ENCODE measurements around the gene CELA3B.
A peak's percentile ranks its signal among the peaks of the same experiment; 100 is the strongest.
"Not testable (repeated sequence)": the region's sequence is repeated elsewhere in the genome, so short reads cannot be mapped to it uniquely, and the experiment has no call there.

The CELA3B gene

DNA sequence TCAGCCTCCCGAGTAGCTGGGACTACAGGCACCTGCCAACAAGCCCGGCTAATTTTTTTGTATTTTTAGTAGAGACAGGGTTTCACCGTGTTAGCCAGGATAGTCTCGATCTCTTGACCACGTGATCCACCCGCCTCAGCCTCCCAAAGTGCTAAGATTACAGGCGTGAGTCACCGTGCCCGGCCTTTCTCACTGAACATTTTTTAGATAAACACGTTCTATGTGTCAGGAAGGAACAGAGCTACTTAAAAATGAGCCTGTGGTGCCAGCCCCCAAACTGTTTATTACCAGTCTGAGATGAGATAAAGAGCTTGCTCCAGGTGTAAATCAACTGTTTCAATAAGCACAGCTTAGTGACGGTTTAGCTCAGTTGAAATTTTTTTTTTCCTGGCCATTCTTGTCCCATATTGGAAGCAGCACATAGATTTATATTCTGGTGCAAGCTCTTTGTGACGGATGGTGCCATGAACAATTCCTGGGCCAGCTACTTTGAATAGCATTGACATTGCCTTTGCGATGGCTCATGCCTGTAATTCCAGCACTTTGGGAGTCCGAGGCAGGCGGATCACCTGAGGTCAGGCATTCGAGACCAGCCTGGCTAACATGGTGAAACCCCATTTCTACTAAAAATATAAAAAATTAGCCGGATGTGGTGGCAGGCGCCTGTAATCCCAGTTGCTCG is 33.7 kb upstream of the CELA3B start:
- DNase-seq (ENCODE audit: low read depth in 4 of 4, low spot score in 1 of 4) = not testable (repeated sequence)

DNA sequence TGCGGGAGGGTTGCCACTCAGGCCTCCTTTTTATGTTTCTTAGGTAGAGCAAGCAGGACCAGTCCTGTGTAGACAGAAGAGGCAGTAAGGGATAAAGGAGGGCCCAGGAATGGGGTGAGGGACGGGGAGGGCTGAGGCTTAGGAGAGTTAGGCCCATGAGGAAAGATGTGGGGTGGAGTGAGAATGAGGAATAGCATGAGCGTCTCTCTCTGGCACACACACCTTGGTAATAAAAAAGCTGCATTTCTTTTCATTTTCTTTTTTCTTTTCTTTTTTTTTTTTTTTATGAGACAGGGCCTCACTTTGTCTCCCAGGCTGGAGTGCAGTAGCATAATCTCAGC is 32.1 kb upstream of the CELA3B start:
- DNase-seq (ENCODE audit: low read depth in 4 of 4, low spot score in 1 of 4) = no peak

DNA sequence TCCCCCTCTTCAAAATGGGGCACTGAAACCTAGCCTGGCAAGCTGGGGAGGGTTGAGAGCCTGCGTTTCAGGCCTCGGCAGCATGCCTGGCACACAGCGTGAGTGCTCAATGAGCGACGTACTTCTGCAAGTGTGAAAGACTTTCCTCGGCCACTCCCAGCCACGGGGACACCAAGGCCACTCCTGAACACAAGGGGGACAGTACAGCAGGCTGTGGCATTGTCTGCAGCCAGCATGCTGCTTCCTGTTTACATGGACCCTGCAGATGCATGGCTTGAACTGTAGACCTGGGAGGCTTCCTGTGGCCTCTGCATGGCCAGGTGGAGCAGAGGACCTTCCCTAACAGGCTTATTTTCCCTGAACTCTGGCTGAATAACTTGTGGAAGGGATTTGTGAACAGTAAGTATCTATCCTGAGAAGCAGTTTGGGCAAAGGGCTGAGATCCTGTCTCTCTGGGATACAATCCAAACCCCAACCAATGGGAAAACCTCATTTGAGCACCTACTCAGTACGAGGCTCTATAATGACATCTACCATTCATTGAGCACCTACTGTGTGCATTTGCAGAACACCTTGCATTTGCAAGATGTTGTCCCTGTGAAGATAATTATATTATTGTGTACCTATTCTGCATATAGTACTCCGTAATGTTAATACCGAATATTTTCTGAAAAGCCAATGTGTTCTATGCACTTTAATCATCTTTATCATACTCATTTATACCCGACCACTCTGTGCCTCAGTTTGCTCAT is 29.8 kb upstream of the CELA3B start:
- DNase-seq (ENCODE audit: low read depth in 4 of 4, low spot score in 1 of 4) = no peak

- no peak for DNase-seq (ENCODE audit: low read depth in 4 of 4, low spot score in 1 of 4)
Observed at GRCh38 chr1:21950734-21951133, 26.1 kb upstream of the CELA3B start.

- no peak for DNase-seq (ENCODE audit: low read depth in 4 of 4, low spot score in 1 of 4)
Observed at GRCh38 chr1:21951226-21951870, 25.5 kb upstream of the CELA3B start.

- no peak for DNase-seq (ENCODE audit: low read depth in 4 of 4, low spot score in 1 of 4)
Observed at GRCh38 chr1:21952786-21953520, 23.9 kb upstream of the CELA3B start.

GRCh38 chr1:21955058-21955457 is 21.8 kb upstream of the CELA3B start:
- DNase-seq (ENCODE audit: low read depth in 4 of 4, low spot score in 1 of 4) = no peak

- DNase-seq (ENCODE audit: low read depth in 4 of 4, low spot score in 1 of 4) = no peak
Observed at GRCh38 chr1:21955501-21956281, 21.1 kb upstream of the CELA3B start.

DNA sequence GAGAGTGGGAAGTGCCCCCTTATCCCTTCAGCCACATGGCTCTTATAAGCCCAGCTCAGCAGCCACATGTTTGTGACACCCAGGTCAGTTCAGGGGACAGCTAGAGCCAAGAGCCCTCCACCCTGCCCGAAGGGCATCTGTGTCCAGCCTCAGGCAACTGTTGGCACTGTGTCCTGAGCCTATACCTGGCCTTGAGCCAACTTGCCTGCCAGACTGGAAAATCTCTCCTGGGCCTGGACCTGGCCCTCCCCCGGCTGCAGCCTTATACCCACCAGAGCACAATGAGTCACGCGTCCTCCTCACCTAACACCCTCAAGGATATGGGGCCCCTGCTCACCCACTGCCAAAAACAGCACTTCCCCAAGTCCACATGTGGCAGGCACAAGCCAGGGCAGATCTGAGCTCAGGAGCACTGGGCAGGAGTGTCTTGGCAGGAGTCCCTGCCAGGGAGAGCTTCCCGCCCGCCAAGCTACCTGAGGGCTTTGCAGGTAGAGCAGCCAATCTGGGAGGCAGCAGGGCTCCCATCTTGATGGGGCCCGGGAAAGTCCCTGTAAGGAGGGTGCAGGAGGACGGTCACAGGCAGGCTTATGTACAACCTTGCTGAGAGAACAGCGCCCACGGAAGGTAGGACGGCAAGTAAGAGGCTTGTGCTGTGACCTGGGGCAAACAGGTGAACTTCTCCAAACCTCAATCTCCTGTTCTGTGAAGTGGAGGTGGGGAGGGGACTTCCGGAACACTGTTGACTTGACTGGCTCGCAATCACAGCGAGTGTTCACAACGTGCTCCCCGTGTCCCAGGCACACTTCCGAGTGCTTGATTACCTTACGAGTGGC is 19.9 kb upstream of the CELA3B start:
- DNase-seq (ENCODE audit: low read depth in 4 of 4, low spot score in 1 of 4) = no peak

DNA sequence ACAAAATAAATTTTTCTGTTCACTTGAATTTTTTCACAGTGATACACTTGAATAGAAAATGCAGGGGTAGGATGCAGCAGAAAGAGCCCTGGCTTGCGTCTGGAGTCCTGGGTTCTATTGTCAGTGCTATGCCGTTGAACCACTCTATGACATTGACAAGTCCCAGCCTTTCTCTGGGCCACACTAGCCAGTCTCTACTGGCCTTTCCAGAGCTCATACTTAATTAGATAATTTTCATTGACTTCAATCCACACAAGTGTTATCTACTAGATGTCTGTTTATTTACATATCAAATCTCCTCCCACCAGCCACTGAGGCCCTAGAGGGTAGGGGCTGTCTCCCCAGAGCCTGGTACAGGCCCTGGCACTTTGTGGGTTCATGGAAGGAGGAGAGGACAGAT is 15.5 kb upstream of the CELA3B start:
- DNase-seq (ENCODE audit: low read depth in 4 of 4, low spot score in 1 of 4) = no peak

- DNase-seq (ENCODE audit: low read depth in 4 of 4, low spot score in 1 of 4) = no peak
Observed at GRCh38 chr1:21961799-21962198, 15.0 kb upstream of the CELA3B start.

GRCh38 chr1:21963477-21964217 is 13.2 kb upstream of the CELA3B start:
- peak; percentile 69 to 89 (median 71) for DNase-seq (ENCODE audit: low read depth in 4 of 4, low spot score in 1 of 4)

DNA sequence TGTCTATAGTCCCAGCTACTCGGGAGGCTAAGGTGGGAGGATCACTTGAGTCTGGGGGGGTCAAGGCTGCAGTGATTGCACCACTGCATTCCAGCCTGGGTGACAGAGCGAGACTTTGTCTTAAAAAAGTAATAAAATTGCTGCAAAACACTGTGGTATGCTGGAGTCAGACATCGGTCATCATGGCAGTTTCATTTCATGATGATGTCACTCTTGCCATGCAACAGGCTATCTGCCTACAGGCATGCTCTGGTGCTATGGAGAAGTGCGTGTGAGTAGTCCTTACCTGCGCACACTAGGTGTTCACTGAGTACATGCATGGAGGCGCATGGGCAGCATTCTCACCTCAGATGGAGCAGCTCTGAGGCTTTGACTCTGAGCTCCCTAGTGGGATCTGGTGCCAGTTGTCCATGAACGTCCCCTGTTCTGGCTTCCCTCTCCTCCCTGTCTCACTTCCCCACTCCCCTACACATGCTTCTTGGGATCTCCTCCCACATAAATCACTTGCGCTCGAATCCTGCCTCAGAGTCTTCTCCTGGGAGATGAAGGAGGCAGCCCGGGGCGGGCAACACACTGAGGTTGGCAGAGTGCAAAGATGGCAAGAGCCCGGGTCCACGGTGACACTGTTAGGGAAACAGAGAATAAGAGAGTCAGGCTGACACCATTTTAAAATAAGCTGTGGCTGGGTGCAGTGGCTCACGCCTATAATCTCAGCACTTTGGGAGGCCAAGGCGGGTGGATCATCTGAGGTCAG is 10.4 kb upstream of the CELA3B start:
- DNase-seq (ENCODE audit: low read depth in 4 of 4, low spot score in 1 of 4) = no peak

- not testable (repeated sequence) for DNase-seq (ENCODE audit: low read depth in 4 of 4, low spot score in 1 of 4)
Observed at GRCh38 chr1:21967216-21967615, 9.6 kb upstream of the CELA3B start.

- not testable (repeated sequence) for DNase-seq (ENCODE audit: low read depth in 4 of 4, low spot score in 1 of 4)
Observed at GRCh38 chr1:21969066-21969465, 7.8 kb upstream of the CELA3B start.

- not testable (repeated sequence) for DNase-seq (ENCODE audit: low read depth in 4 of 4, low spot score in 1 of 4)
Observed at GRCh38 chr1:21970523-21970922, 6.3 kb upstream of the CELA3B start.

DNA sequence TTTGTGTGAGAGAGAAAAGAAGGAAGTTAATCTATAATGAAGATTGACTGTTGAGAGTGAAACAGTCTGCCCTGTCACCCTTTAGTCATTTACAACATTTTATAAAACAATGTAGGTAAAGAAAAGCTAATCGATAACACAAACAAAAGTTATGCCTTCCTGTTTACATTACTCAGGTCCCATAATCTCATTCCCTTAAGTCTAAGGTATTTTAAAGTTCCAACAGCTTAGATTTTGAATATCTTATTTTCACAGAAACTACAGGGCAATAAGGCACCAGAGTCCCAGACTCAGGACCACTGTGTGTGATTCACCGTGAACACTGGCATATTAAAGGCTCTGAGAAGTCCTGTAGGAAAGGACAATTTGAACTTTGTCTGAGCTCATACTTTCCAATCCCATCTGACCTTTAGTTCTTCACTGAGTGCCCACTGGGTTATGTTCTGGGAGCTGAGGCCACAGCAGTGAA is 3.8 kb upstream of the CELA3B start:
- DNase-seq (ENCODE audit: low read depth in 4 of 4, low spot score in 1 of 4) = not testable (repeated sequence)

DNA sequence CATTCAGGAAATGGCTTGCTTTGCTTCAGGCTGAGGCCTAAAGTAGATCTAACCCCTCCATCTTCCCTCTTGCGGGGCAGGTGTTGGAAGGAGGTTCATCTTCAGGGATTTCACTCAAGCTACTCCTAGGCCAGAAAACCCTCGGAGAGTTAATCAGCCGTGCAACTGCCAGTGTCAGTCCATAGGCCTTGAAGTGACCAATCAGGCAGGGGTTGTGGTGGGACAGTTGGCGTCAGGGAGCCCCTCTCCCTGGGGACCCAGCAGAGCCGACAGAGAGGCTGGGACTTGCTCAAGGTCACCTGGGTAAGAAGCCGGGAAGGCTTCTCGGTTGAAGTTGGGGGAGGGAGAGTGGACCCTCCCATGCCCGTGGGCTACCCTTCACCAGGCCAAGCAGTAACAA is 2.9 kb upstream of the CELA3B start:
- not testable (repeated sequence) for DNase-seq (ENCODE audit: low read depth in 4 of 4, low spot score in 1 of 4)
